Smooth muscle cell (in vitro differentiated cells): ENCODE results near the gene LMCD1. TPM values are rescaled to one million over a fixed set of nuclear protein-coding genes. Genes with fewer than 3 reads are reported as not detected.
A peak's percentile ranks its signal among the peaks of the same experiment; 100 is the strongest.

ENCODE experiments used
- DNase-seq: peaks from one replicate; lab custom pipeline; 2025; ENCODE audit not compliant: unreplicated experiment; lab: John Stamatoyannopoulos, UW
- H2AFZ ChIP-seq: fragments of 200-600 bp; sonication (generic); 2 replicates; pipeline ENCODE4 v1.6.0; 2016; ENCODE audit warnings: antibody characterized with exemption, low read depth, mild to moderate bottlenecking
- H3F3A ChIP-seq: fragments of 200-600 bp; sonication (generic); 2 replicates; pipeline ENCODE4 v1.6.0; 2017; ENCODE audit warnings: antibody characterized with exemption, low read depth
- H3K27ac ChIP-seq: fragments of 200-600 bp; sonication (generic); 2 replicates; pipeline ENCODE4 v1.5.1; 2016; ENCODE audit warnings: low read depth, mild to moderate bottlenecking
- H3K27me3 ChIP-seq: fragments of 200-600 bp; sonication (generic); 2 replicates; pipeline ENCODE4 v1.6.1; 2016; ENCODE audit warnings: low read depth, mild to moderate bottlenecking
- H3K36me3 ChIP-seq: fragments of 200-600 bp; sonication (generic); 2 replicates; pipeline ENCODE4 v1.5.1; 2016; ENCODE audit warnings: low read depth
- H3K4me1 ChIP-seq: fragments of 200-600 bp; sonication (generic); 2 replicates; pipeline ENCODE4 v1.5.1; 2016; ENCODE audit warnings: low read depth
- H3K4me2 ChIP-seq: fragments of 200-600 bp; sonication (generic); 2 replicates; pipeline ENCODE4 v1.6.0; 2016; ENCODE audit warnings: mild to moderate bottlenecking
- H3K4me3 ChIP-seq: fragments of 200-600 bp; sonication (generic); 2 replicates; pipeline ENCODE4 v1.5.1; 2016; ENCODE audit warnings: mild to moderate bottlenecking
- H3K79me2 ChIP-seq: fragments of 200-600 bp; sonication (generic); 2 replicates; pipeline ENCODE4 v1.6.0; 2016; ENCODE audit warnings: low read depth, mild to moderate bottlenecking
- H3K9ac ChIP-seq: fragments of 200-600 bp; sonication (generic); 2 replicates; pipeline ENCODE4 v1.6.0; 2016; ENCODE audit warnings: low read depth
- H3K9me3 ChIP-seq: fragments of 200-600 bp; sonication (generic); replicated peaks from 2 replicates; pipeline ENCODE4 v1.5.1; 2016; ENCODE audit warnings: low read depth
- H4K20me1 ChIP-seq: fragments of 200-600 bp; sonication (generic); 2 replicates; pipeline ENCODE4 v1.6.0; 2016; ENCODE audit warnings: low read depth
- CTCF ChIP-seq: fragments of 200-600 bp; sonication (generic); IDR thresholded peaks from 2 replicates; pipeline ENCODE4 v1.5.1; 2017; ENCODE audit warnings: borderline replicate concordance, mild to moderate bottlenecking, antibody characterized with exemption; ENCODE audit not compliant: insufficient read depth, poor library complexity, severe bottlenecking
- WGBS: methylation state at CpG from one replicate; pipeline ENCODE4 v1.1.7; 2016; ENCODE audit warnings: low lambda C conversion rate; 5-methylcytosine and 5-hydroxymethylcytosine counted together
- polyA plus RNA-seq: library from polyadenylated mRNA; unstranded; fragments of >200 nt; fragmentation: Nextera tagmentation; extraction: Ambion mirVana; gene quantifications from 2 replicates; pipeline ENCODE4 v1.2.1, GENCODE V29; 2016
- total RNA-seq: library from RNA; depleted of rRNA; stranded (reverse); fragments of >200 nt; gene quantifications from 2 replicates; pipeline ENCODE4 v1.2.3, GENCODE V29; 2014

LMCD1 gene
- total and polyA plus RNA-seq, 2 experiments from 2014 or later = 187 to 524 TPM

GRCh38 chr3:8481380-8481779 lies 20.2 kb upstream of the LMCD1 start:
- DNase-seq = no peak
- peaks cover 37% of the 10 kb centered on the region for H3F3A ChIP-seq
- H3K4me3 ChIP-seq = no peak overlapping the region
- no peak for TF ChIP-seq CTCF
- 62% methylated on average over 2 of the region's 2 CpGs for WGBS
- no peaks in the 10 kb centered on the region for H3K36me3 ChIP-seq
- peak overlapping the region; percentile 66 for H2AFZ ChIP-seq
- no peaks in the 10 kb centered on the region for H3K27me3 ChIP-seq
- H3K9me3 ChIP-seq = no peaks in the 10 kb centered on the region
- H3K27ac ChIP-seq = peak overlapping the region; percentile 85
- H3K4me2 ChIP-seq = peak overlapping the region; percentile 48
- no peak overlapping the region for H3K9ac ChIP-seq
- H4K20me1 ChIP-seq = no peaks in the 10 kb centered on the region
- H3K4me1 ChIP-seq = peaks cover 20% of the 10 kb centered on the region
- no peaks in the 10 kb centered on the region for H3K79me2 ChIP-seq

- no peaks in the 10 kb centered on the region for H3K36me3 ChIP-seq
- no peak for DNase-seq
- peaks cover 20% of the 10 kb centered on the region for H3K4me1 ChIP-seq
- no peak overlapping the region for H2AFZ ChIP-seq
- H3K4me3 ChIP-seq = no peak overlapping the region
- H4K20me1 ChIP-seq = no peaks in the 10 kb centered on the region
- H3K9me3 ChIP-seq = no peaks in the 10 kb centered on the region
- H3K27ac ChIP-seq = peak overlapping the region; percentile 85
- H3K9ac ChIP-seq = peak overlapping the region; percentile 61
- no peak overlapping the region for H3K4me2 ChIP-seq
- H3K79me2 ChIP-seq = no peaks in the 10 kb centered on the region
- TF ChIP-seq CTCF = no peak
- H3K27me3 ChIP-seq = no peaks in the 10 kb centered on the region
- peaks cover 39% of the 10 kb centered on the region for H3F3A ChIP-seq
- WGBS = 78% methylated on average over 2 of the region's 2 CpGs
These were observed 19.4 kb upstream of the LMCD1 start for GRCh38 chr3:8482263-8482662.

GRCh38 chr3:8482960-8483665 lies 18.5 kb upstream of the LMCD1 start:
- DNase-seq = no peak
- H2AFZ ChIP-seq = no peak overlapping the region
- H3K27me3 ChIP-seq = no peaks in the 10 kb centered on the region
- H4K20me1 ChIP-seq = no peaks in the 10 kb centered on the region
- H3F3A ChIP-seq = peaks cover 41% of the 10 kb centered on the region
- peak overlapping the region; percentile 46 for H3K4me2 ChIP-seq
- peaks cover 20% of the 10 kb centered on the region for H3K4me1 ChIP-seq
- no peaks in the 10 kb centered on the region for H3K9me3 ChIP-seq
- no peaks in the 10 kb centered on the region for H3K79me2 ChIP-seq
- peak overlapping the region; percentile 85 for H3K27ac ChIP-seq
- no peaks in the 10 kb centered on the region for H3K36me3 ChIP-seq
- H3K9ac ChIP-seq = peak overlapping the region; percentile 61
- TF ChIP-seq CTCF = no peak
- WGBS = 40% methylated on average over 4 of the region's 4 CpGs
- H3K4me3 ChIP-seq = no peak overlapping the region
